Common myeloid progenitor, CD34-positive (primary cell): Measurements from ENCODE around the gene ADAMTS15.

Experiments used
- CTCF ChIA-PET: fragments of 350-600 bp; sonication (Branson Sonifier 250); formaldehyde crosslinking; loops from one replicate; lab custom pipeline; 2021; ENCODE audit warnings: antibody characterized with exemption; lab: Charles Lee
- POLR2A ChIA-PET: fragments of 350-600 bp; sonication (Branson Sonifier 250); formaldehyde crosslinking; loops from one replicate; lab custom pipeline; 2021; ENCODE audit warnings: antibody characterized with exemption; lab: Charles Lee
- DNase-seq, 3 donors: peaks; one replicate each; pipeline versions ENCODE4 v3.0.0 to v3.0.0-alpha.2; 2013
- H3K27ac ChIP-seq, 2 experiments: 1 replicate in 1 of 2; 2 replicates in 1 of 2; pipeline ENCODE4 v1.7.0; 2013; ENCODE audit warnings: inconsistent platforms in 2 of 2, low read length in 2 of 2, mild to moderate bottlenecking in 2 of 2, low read depth in 1 of 2, moderate library complexity in 1 of 2; ENCODE audit not compliant: severe bottlenecking in 2 of 2, insufficient read depth in 1 of 2, poor library complexity in 1 of 2
- H3K27me3 ChIP-seq, 5 experiments: replicated peaks in 2 of 5; 1 replicate in 3 of 5; 2 replicates in 2 of 5; pipeline versions ENCODE4 v1.6.1 to v1.7.0; 2013; ENCODE audit warnings: low read length in 4 of 5, mild to moderate bottlenecking in 2 of 5, moderate library complexity in 2 of 5, inconsistent platforms in 1 of 5; ENCODE audit not compliant: insufficient read depth in 5 of 5, control insufficient read depth in 4 of 5
- H3K36me3 ChIP-seq, 4 experiments: 1 replicate in 2 of 4; 2 replicates in 2 of 4; pipeline versions ENCODE4 v1.6.1 to v1.7.0; 2013; ENCODE audit warnings: low read length in 3 of 4, control low read depth in 1 of 4, mild to moderate bottlenecking in 1 of 4; ENCODE audit not compliant: control insufficient read depth in 4 of 4, insufficient read depth in 4 of 4
- H3K4me1 ChIP-seq, 4 experiments: 1 replicate in 3 of 4; 2 replicates in 1 of 4; pipeline versions ENCODE4 v1.6.1 to v1.7.1; 2013; ENCODE audit warnings: low read length in 3 of 4, mild to moderate bottlenecking in 3 of 4, control low read depth in 1 of 4, inconsistent platforms in 1 of 4, moderate library complexity in 1 of 4; ENCODE audit not compliant: control insufficient read depth in 4 of 4, insufficient read depth in 4 of 4; ENCODE audit errors: control extremely low read depth in 1 of 4
- H3K4me3 ChIP-seq, 7 experiments: 1 replicate in 4 of 7; 2 replicates in 3 of 7; pipeline versions ENCODE4 v1.5.1 to v1.7.0; 2013; ENCODE audit warnings: mild to moderate bottlenecking in 7 of 7, low read length in 6 of 7, moderate library complexity in 6 of 7, inconsistent platforms in 2 of 7, low read depth in 2 of 7, control low read depth in 1 of 7; ENCODE audit not compliant: insufficient read depth in 4 of 7, control insufficient read depth in 1 of 7; ENCODE audit errors: extremely low read depth in 1 of 7
- H3K9me3 ChIP-seq, 5 experiments: 1 replicate in 4 of 5; 2 replicates in 1 of 5; pipeline versions ENCODE4 v1.6.1 to v1.7.1; 2013; ENCODE audit warnings: low read length in 4 of 5, mild to moderate bottlenecking in 2 of 5, inconsistent platforms in 1 of 5, low read depth in 1 of 5, moderate library complexity in 1 of 5; ENCODE audit not compliant: control insufficient read depth in 4 of 5, insufficient read depth in 2 of 5; ENCODE audit errors: control extremely low read depth in 1 of 5
- WGBS: methylation state at CpG from one replicate; pipeline ENCODE4 v1.1.5; 2013; ENCODE audit not compliant: insufficient coverage; 5-methylcytosine and 5-hydroxymethylcytosine counted together

The ADAMTS15 gene

DNA sequence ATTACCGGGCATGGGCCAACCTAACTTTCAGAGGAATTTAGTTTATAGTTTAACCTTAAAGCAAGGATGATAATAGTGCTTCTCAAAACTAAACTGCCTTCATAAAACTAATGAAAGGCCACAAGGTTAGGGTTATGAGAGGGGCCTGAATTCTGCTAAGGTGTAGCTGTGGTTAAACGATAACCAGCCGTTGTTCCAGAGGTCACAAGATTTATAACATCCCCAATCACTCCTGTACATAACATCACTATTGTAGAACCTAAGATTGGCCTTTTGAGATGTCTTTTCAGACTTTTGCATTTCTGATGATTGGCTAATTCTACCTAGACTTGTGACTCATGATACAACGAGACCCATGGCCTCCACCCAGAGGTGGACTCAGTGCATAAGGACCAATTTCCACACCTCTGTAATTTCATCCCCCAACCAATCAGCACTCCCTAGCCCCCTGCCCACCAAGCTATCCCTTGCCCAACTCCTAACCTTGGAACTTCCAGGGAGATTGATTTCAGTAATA is 69.8 kb downstream of the ADAMTS15 start:
- ChIA-PET CTCF (no interaction called here), POLR2A (no interaction called here)

GRCh38 chr11:130519128-130519932 is 70.9 kb downstream of the ADAMTS15 start:
- ChIA-PET POLR2A (no interaction called here), CTCF (no interaction called here)
- 95% methylated on average over 3 of the region's 11 CpGs for WGBS
- no peaks in the 10 kb centered on the region for H3K36me3 ChIP-seq
- no peaks in the 10 kb centered on the region for H3K9me3 ChIP-seq
- no peaks in the 10 kb centered on the region for H3K4me1 ChIP-seq
- H3K4me3 ChIP-seq = no peak overlapping the region
- no peaks in the 10 kb centered on the region for H3K27me3 ChIP-seq
- H3K27ac ChIP-seq = no peak overlapping the region
- DNase-seq = no peak

More for the DNA sequence above, 69.8 kb downstream of the ADAMTS15 start:
- no peaks in the 10 kb centered on the region for H3K9me3 ChIP-seq
- H3K4me3 ChIP-seq = no peak overlapping the region
- peaks cover 0 to 3% (median 0%) of the 10 kb centered on the region in 4 experiments for H3K4me1 ChIP-seq
- no peak for DNase-seq
- 40% methylated on average over 1 of the region's 4 CpGs for WGBS
- no peaks in the 10 kb centered on the region for H3K27me3 ChIP-seq
- no peaks in the 10 kb centered on the region for H3K36me3 ChIP-seq
- no peak overlapping the region for H3K27ac ChIP-seq

DNA sequence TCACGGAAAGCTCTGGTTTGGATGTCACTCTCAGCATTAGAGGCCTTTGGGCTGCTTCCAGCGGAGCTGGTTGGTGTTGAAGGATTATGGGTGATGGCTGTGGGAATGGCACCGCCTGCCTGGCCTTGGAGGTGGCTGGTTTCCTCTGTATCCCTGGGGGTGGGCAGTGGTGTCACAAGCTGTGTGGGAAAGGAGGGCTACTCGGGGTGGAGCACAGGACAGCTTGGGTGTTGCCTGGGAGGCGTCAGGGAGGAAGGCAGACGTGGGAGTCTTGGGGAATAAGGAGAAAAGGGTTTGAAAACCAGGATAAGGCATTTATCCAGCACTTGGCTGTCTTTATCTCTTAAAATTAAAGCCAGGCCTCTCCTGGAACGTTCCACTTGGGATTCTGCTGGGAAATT is 71.8 kb downstream of the ADAMTS15 start:
- Histone ChIP-seq H3K4me3 (no peak overlapping the region), H3K4me1 (no peaks in the 10 kb centered on the region), H3K9me3 (no peaks in the 10 kb centered on the region), H3K36me3 (no peaks in the 10 kb centered on the region), H3K27ac (no peak overlapping the region), H3K27me3 (no peaks in the 10 kb centered on the region)
- 98% methylated on average over 7 of the region's 7 CpGs for WGBS
- CTCF ChIA-PET = no interaction called here
- POLR2A ChIA-PET = no interaction called here
- no peak for DNase-seq

DNA sequence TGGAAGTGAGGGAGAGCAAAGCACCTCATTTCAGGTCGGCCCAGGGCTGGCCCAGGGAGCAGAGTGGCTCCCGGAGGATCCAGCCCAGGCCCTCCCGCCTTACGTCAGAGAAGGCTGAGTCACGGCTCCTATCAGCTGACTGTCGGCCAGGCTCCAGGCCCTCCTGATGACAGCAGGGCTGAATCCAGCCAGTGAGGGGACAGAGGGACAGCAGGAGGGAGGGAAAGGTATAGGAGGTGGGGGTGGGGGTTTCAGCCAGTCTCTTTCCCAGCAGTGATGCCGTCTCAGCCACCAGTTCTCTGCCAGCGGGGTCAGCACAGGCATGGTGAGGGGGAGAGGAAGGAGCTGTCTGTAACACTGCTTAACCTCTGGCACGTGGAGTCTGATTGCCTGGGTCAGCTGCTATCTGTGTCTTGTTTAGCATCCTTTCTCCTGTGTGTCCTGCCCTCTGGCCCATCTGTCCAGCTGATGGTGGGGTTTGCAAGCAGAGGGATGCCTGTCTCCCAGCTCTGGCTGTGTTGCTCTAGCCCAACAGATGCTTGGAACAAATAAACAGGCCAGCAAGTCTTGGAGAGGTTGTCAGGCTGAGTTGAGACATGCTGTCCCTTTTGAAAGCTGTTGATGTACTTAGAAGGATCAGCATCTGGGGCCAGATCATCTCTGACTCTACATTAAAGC is 74.0 kb downstream of the ADAMTS15 start:
- no peak overlapping the region for H3K4me3 ChIP-seq
- H3K27ac ChIP-seq = no peak overlapping the region
- POLR2A ChIA-PET = no interaction called here
- CTCF ChIA-PET = interaction anchor here (0.7 kb wide), 1 partner anchor 10 kb away, joined by 4 read pairs; no protein-coding TSS in a partner anchor
- DNase-seq = no peak
- H3K9me3 ChIP-seq = no peaks in the 10 kb centered on the region
- H3K27me3 ChIP-seq = no peaks in the 10 kb centered on the region
- no peaks in the 10 kb centered on the region for H3K36me3 ChIP-seq
- no peaks in the 10 kb centered on the region for H3K4me1 ChIP-seq
- WGBS = 98% methylated on average over 5 of the region's 9 CpGs

DNA sequence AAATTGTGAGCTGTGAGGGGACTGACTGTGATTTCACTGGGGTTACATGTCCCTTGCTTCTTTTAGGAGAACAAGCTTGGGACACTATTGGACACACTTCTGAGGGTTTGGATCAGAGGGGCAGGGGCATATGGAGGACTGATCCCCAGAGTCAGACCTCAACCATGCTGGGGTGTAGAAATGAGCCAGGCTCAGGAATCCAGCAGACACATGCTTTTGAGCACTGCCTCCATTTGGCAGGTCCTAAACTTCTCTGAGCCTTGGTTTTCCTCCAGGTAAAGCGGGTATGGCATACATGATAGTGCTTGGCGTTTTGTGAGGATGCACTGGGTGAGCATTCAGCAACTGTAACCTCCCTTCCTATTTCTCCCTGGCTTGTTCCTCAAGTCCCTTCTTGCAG is 74.7 kb downstream of the ADAMTS15 start:
- no peak for DNase-seq
- CTCF ChIA-PET = no interaction called here
- H3K4me1 ChIP-seq = peaks cover 0 to 2% (median 0%) of the 10 kb centered on the region in 4 experiments
- no peaks in the 10 kb centered on the region for H3K36me3 ChIP-seq
- H3K27me3 ChIP-seq = no peaks in the 10 kb centered on the region
- POLR2A ChIA-PET = no interaction called here
- no peak overlapping the region for H3K4me3 ChIP-seq
- H3K9me3 ChIP-seq = no peaks in the 10 kb centered on the region
- H3K27ac ChIP-seq = no peak overlapping the region
- WGBS = 90% methylated on average over 2 of the region's 2 CpGs

GRCh38 chr11:130523609-130524008 is 75.2 kb downstream of the ADAMTS15 start:
- Histone ChIP-seq H3K4me3 (no peak overlapping the region), H3K36me3 (no peaks in the 10 kb centered on the region), H3K27ac (no peak overlapping the region), H3K4me1 (peaks cover 0 to 2% (median 0%) of the 10 kb centered on the region in 4 experiments), H3K27me3 (no peaks in the 10 kb centered on the region), H3K9me3 (no peaks in the 10 kb centered on the region)
- POLR2A ChIA-PET = no interaction called here
- CTCF ChIA-PET = no interaction called here
- DNase-seq = no peak
- WGBS = 95% methylated on average over 6 of the region's 10 CpGs
